Stimulated activated CD8-positive, alpha-beta memory T cell treated with anti-CD3 and anti-CD28 coated beads, Interleukin-2, amount 100 ng/mL, for 48 hours (primary cell): Measurements from ENCODE around the gene KRT83.
"Not testable (repeated sequence)": the region's sequence is repeated elsewhere in the genome, so short reads cannot be mapped to it uniquely, and the experiment has no call there.

Experiments
- DNase-seq, 2 donors: peaks; one replicate each; pipeline ENCODE4 v3.0.0-alpha.2; 2020; ENCODE audit warnings: low read depth in 2 of 2

The KRT83 gene

DNA sequence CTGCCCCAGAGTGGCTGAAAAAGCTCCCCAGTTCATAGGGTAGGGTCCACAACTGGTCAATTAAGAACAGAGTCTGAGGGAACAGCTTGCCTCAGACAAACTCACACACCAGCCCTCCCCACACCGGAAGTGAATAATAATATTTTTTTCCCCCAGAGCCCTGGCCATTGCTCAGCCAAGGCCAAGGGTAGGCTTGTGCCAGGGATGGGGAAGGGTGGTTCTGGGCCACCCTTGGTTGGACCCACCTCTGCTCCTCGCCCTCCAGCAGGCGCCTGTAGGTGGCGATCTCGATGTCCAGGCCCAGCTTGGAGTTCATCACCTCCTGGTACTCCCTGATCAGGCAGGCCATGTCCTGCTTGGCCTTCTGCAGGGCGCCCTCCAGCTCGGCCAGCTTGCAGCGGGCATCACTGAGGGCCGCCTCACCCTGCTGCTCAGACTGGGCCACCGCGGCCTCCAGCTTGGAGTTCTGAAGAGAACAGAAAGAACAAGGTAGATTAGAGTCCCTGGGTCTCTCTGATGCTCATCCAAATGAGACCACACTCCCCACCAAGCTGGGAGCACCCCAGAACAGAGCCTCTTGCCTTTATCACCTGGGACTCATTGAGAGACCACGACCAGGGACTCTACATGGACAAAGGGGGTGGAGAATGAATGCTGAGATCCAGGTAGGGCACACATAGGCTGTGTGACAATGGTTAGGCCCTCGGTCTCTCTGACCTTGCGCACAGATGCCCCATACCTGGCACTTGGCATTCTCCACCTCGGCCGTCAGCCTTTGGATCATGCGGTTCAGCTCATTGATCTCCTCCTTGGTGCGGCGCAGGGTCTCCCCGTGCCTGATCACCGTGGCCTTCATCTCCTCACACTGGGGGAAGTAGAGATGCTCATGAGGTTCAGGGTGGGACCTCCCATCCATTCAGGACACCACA is 34.1 kb downstream of the KRT83 start:
- not testable (repeated sequence) for DNase-seq

DNA sequence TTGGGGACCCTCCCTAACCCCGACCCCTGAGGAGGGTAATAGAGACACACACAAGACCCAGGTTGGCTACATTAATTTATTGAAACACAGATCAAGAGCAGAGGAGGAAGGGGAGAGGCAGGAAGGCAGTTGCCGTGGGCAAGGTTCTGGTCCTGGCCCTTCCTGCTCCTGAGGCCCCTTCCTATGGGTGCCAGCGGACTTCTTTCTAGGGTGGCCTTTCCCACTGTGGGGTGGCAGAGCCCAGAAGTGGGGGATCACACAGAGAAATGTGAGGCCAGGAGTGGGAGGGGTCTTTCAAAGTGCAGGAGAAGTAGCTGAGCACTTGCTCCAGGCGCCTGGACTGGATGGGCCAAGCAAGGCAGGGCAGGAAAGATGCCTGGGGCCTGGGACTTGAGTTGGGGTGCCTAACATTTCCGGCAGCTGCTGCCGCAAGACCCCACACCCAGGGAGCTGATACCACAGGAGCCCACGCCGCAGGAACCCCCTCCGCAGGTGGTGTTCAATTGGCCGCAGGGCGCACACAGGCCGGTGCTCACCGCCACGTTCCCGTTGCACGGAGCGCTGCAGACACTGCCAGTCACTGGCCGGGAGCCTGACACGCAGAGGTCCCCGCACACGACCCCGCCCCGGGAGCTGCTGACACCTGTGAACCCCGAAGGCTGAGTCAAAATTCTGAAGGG is 35.2 kb downstream of the KRT83 start:
- no peak for DNase-seq

DNA sequence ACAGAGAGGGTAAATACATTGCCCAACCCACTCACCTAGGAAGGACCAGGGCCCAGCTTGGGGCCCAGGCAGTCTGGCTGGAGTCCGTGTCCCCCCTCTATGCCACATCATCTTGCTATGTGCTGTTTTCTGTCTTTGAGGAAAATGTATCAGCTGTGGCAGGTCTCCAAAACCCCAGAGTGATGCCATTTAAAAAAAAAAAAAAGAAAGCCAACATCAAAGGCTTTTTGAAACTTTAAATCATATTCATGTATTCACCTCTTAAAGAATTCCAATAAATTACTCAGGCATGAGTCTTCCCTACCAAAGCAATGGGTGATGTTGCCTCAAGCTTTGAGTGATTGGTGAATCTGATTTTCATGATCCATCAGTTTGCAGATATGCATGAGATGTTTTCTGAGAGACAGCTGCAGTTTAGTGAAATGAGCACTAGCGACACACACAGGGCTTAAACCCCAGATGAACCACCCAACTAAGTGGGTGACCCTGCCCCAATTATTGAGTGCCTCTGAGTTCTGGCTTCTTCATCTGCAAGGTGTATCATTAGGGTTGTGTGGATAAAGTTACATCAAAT is 35.9 kb downstream of the KRT83 start:
- DNase-seq, result no peak

DNA sequence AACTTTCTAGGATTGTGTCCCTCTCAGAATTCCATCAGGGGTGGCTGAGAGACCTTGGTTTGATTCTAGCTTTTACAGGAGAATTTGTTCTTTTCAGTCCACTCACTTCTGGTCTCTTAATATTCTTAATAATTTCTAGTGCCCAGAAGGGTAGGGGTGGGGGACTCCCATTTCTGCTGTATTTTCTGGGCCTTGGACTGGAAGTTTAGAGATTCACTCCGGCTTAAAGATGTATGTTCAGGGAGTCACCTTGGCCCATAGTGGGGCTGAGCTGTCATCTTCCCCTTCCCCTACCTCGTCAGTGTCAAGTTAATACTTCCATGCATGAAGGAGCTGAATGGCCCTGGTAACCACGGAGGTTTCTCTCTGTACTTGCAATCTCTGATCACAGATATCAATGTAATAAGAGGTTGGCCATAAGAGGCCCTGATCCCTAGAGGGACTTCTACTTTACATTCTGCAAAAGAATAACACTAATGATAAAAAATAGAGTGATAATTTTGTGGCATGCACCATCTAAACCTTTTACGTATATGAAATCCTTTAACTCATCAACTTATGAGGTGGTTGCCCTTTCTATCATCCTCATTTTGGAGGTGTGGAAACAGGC is 36.5 kb downstream of the KRT83 start:
- DNase-seq, result no peak

DNA sequence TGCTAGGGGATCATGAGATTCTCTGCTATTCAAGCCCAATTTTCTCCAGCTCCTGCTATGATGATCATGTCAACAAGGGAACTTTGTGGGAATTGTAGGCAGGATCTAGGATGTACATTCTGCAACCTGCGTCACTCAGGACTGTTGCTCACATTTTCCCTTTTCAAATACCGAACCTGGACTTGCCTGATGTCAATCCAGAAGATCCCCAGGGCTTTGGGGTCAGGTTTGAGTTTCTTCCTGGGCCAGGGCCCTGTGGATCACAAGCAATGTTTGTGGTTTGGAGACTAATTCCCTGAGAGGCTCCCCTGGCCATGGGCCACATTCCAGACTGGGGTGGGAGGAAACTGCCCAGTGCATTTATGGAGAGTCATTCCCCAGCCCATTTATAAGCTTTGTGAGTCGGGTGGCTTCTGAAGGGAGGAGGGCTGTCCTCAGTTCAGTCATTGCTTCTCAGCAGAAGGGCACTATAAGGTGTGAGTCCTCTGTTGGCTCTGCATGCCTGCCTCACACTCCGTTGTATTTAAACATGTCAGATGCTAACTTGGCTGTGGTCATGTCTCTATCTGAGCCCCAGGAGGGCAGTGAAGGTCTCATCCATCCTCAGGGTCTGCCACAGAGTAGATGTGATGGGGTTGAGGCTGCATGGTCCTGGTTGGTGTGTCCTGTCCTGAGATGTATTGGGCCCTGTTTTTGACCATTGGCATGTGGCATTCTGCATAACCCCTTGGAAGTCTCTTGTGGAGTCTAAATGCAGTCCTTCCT is 40.2 kb downstream of the KRT83 start:
- DNase-seq, result no peak

DNA sequence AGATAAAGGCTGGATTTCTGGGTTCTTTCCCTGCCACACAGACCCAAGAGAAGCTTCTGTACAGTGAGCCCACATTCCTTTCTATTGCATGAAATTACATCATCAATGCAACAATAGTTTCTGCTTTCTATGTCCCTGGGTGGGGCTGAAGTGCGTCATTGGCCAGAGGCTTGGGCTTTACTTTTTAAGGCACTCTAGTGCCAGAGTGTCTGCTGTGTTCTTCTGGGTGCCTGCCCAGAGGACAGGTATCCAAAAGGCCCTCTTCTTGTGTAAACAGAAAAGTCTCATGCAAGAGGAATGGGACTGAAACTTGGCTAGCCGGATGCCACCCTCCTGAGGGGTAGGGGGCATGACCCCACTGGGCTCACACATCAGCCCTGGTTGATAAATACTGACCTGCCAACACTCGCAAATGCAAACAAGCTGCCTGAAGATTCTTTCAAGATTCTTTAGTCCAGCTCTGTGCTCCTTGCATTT is 40.8 kb downstream of the KRT83 start:
- no peak for DNase-seq

DNA sequence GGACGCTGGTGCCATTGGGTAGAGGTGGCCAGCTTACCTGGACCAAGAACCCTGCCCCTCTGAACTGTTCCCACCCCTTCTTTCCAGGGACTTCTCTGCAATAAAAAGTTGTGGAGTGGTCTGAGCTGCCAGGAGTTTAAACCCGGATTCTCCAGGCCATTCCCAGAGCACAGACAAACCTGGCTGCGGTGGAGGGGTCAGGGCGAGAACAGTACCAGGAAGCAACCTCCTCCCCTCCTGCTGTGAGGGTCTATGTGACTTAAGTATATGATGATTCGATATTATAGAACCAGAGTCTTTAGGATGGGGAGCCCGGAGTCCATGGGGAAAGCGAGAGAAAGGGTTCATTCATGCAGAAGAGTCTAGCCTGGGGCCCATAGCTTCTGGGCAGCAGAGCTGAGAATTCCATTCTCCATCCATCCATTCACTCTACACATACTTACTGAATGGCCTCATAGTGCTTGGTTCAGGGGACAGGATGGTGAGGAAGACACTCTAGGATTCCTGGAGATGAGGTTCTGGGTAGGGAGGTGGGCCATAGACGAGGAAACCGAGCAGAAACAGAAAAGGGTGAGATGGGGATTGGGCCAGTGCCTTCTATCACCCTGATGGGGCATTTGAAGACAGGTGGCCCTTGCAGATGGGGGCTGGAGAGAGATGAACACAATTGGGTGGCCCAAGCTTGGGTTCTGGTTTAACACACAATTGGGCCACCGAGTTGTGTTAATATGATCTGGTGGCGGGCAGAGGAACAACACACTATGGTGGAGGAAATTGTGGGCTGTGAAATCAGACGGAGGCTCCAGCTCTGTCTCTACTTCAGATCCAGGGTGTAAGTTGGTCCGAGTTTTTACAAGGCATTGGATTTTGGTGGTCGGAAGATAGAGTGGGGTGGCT is 41.5 kb downstream of the KRT83 start:
- no peak for DNase-seq

DNA sequence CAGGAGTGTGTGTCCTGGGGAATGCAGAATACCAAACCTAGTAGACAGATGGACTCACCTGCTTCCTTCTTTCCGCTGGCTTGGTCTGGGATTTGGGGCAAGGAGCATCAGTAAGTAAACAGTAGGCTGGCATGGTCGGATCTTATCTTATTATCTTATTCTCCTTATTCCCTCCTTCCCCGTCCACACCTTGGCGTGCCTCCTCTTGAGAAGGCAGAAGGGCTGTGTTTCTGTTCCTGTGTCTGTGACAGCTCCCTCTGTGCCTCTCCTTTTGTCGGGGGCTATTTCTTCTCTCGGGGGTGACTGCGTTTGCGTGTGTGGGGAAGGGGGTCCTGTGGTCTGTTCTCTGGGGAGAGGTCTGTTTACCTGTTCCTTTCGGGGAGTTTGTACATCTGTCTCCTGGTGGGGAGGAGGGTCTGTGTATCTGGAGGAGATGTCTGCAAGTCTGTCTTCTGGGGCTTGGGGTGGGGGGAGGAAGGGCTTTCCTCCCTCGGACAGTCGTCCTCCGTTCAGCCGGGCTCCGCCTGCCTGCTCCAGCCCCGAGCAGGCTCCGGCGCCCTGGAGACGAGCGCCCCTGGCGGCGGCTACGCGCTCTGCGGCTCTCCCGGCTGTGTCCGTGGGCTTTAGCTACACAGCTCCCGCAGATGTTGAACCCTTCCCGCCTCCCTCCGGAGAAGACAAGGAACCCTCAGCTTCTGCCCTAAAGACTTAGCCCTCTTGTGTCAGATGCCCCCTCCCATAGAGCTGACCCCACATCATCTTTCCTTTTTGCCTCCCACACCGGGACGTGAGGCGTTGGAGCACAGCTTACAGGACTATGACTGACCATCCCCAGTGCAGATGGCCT is 42.4 kb downstream of the KRT83 start:
- peak; percentile 62 to 71 for DNase-seq

DNA sequence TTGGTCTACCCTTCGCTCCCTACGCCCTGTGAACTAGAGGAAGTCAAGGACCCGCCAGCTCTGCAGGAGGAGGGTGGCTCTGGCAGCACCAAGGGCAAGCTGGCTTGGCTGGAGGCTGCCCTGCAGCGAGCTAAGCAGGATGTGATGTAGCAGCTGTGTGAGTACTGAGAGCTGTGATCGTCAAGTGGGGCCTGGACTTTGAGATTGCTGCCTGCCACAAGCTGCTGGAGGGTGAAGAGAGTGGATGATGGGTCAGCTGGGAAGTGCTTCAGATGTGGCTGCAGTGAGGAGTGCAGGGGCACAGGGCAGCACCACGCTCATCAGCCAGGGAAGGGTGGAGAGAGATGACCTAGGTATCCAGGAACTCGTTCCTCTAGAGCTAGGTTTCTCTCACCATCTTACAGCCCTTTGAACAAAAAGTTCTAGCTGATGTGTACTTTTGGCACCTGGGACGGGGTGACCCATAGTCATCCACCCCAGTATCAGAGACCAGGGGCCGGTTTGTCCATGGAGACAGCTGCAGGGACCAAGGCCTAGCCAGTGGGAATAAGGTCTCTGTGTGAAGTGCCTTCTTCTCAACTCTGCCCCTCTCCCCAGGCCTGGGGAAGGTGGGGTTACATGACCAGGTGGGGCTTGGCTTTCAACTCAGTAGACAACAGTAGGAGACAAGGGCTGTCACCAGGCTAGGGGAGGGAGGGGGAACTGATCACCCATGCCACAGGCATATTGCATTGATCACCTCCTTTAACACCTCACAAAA is 43.5 kb downstream of the KRT83 start:
- no peak for DNase-seq

DNA sequence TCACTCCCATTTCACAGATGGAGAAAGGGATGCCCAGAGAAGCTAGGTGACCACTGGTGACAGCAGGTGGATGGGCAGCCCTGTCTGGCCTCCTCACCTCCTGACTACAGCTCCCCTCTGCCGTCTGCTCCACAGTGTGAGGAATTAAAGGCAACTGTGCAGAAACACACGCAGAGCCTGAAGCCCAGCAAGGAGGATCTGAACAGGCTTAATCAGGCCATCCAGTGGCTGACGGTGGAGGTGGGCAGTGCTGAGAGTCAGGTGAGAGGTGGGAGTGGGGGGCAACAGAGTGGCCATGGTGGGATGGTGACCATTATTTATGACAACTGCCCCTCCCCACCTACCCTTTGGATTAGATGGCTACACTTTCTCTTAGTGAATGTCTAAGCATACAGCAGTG is 45.5 kb downstream of the KRT83 start:
- DNase-seq, result no peak

DNA sequence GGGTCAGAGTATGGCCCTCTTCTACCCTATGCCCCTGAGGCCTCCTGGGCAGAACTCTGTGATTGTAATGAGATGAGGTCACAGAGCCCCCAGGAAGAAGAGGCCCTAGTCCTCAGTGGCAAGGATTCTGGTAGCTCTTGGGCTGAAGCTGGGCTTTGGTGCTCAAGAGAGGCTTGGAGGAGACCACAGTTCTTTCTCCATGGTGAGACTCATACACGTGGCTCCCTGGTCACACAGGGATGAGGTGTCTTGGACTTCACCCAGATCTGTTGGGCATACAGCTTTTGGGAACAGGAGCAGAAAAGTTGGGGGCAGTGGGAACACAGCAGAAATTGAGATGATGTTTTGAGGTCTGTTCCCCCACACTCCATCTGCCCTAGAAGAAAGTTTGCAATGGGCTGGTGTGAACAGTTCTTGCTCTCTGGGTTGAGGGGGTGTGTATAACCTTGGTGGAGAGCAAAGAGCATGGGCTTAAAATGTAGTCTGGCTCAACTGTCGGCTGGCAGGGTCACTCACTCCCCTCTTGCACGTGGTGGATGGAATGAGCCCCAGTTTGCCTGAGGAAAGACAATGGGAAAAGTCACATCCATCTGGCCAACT is 46.6 kb downstream of the KRT83 start, which contains the start of gene KRT86:
KRT86 (plus strand) TSS at position 125 of the 600 bp plus-strand sequence. CDS start 27,272 bp downstream, outside the sequence.
- DNase-seq, result no peak

DNA sequence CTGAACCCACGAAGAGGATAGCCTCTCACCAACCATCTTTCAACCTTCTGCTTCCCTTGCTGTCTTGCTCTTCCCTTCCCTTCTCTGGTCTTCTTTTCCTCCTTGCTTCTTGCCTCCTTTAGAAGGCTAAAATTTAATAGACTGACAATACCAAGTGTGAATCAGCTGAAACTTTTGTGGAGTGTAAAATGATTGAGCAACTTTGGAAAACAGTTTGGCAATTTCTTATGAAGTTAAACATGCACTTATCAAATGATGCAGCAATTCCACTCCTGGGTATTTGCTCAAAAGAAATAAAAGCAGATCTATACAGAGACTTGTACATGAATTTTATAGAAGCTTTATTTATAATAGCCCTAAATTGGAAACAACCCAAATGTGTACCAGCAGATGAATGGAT is 50.0 kb downstream of the KRT83 start:
- no peak for DNase-seq

DNA sequence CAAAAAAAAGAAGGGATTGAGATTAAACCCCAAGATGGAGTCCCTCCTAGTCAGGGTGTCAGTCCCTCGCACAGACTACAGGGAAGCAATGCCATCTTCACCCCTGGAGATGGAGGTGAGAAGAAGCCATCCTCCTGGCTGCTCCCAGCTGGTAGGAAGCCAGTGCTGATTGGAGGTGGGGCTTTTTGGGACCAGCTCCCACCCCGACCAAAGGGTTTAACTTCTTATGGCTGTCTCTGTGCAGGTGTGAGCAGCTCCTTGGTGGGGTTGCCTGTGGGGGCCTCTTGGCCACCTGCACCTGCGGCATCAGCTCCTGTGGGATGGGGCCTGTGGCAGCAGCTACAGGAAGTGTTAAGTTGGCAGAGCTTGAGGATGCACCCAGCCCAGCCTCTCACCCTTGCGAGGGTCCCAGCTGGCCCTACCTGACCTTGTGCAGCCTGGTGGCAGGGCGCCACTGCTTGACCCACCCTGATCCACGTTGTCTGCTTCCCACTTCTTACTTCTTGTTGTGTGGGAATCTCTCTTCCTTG is 50.6 kb downstream of the KRT83 start:
- DNase-seq, result no peak

DNA sequence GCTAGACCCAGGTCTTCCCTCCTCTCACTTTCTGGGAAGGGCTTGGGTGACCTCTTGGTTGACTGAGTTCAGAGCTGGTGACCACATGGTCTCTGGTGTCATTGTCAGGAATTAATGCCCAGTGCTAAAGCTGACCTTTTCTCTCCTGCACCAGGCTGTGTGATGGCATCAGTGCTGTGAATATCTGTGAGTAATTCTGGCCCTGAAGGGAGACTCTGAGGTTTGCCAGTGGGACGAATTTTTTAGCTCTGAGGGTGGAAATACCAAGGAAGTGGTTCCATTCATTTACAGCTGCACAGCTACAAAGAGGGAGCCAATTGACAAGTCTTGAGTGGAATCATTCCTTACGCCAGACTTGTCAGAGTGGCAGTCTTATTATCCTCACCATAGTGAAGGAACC is 53.0 kb downstream of the KRT83 start:
- DNase-seq, result no peak

DNA sequence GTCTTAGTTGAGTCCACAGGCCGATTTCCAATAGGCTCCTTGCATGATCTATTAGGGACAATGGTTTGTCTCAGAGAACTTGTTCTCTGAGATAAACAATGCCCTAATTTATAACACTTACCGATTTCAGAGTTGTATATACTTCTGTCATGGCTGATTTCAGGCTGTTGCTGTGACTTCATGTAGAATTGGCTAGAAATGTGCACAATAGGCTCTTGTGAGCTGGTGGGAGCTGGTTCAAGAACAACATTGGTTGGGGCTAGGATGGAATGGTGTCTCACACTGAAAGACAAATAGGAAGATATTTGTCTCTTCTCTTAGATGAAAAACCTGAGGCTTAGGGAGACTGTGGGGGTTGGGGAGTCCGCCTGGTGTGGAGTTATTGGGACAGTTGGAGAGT is 53.5 kb downstream of the KRT83 start:
- DNase-seq, result no peak

DNA sequence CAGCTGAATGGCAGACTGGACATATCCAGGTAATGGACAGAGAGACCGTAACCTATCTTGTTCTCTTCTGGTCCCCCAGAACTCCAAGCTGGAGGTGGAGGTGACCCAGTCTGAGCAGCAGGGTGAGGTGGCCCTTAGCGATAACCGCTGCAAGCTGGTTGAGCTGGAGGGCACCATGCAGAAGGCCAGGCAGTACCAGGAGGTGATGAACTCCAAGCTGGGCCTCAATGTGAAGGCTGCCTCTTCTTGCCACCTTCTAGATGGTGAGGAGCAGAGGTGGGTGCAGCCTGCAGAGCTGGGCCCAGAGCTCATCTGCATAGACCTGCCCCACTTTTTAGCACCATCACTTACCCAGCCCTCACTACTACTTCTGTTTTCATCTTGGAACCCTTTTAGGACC is 53.9 kb downstream of the KRT83 start:
- DNase-seq, result no peak

DNA sequence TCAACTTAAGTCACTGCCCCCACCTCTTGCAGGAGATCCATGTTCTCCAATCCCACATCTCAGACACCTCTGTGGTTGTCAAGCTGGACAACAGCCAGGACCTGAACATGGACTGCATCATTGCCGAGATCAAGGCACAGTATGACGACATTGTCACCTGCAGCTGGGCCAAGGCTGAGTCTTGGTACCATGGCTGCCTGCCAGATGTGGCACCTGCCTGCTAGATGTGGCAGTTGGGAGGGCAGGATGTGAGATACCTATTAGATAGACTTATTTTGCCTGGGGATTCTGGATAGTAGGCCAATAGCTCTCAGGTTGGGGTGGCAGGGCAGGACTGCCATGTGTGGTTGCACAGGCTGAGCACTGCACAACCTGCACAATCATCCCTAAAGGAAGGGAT is 54.7 kb downstream of the KRT83 start:
- no peak for DNase-seq

DNA sequence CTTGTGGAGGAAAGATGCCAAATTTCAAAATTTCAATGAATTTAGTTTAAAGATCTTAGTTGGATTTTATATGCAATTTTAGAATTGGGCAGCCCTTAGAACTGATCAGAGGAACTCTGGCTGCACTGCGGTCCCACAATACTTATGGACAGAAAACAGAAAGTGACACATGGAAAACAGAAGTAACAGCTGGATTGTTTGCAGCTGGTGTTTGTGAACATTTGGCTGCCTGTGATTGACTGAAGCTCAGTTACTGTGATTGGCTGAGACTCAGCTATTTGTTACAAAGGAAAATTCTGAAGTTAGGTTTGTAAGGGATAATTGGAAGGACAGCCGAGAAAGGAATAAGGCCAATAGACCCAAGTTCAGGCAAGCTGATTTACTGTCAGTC is 56.8 kb downstream of the KRT83 start:
- no peak for DNase-seq
